ENCODE data around the gene LTBR. TPM values are rescaled to one million over a fixed set of nuclear protein-coding genes. Genes with fewer than 3 reads are reported as not detected.

Gene LTBR
- polyA plus RNA-seq, 1 donor from 2014 or later = not detected

- no peaks in the 10 kb centered on the region for H3K9me2 ChIP-seq (ENCODE audit: insufficient read depth, low read length)
- H4K20me1 ChIP-seq (ENCODE audit: insufficient read depth) = no peaks in the 10 kb centered on the region
- H2AFZ ChIP-seq (ENCODE audit: low read depth, low read length) = no peak overlapping the region
- TF ChIP-seq SMC3 (conservative IDR thresholded peaks at IDR 0.05; ENCODE audit: poor library complexity) = no peak
- TF ChIP-seq RAD21 (conservative IDR thresholded peaks at IDR 0.05) = no peak
- TF ChIP-seq REST (IDR thresholded peaks at IDR 0.05; ENCODE audit: borderline replicate concordance) = no peak
- TF ChIP-seq MXI1 (conservative IDR thresholded peaks at IDR 0.05; ENCODE audit: poor library complexity, severe bottlenecking) = no peak
- no peak for TF ChIP-seq EZH2 (IDR thresholded peaks at IDR 0.05; ENCODE audit: borderline replicate concordance, insufficient read depth, low read length, poor library complexity, severe bottlenecking)
- TF ChIP-seq EP300 (conservative IDR thresholded peaks at IDR 0.05; ENCODE audit: poor library complexity, severe bottlenecking) = no peak
- TF ChIP-seq POLR2AphosphoS5 (IDR thresholded peaks at IDR 0.05) = no peak
- TF ChIP-seq TAF1 (IDR thresholded peaks at IDR 0.05; ENCODE audit: low read depth) = no peak
- no peak for TF ChIP-seq CTCF (IDR thresholded peaks at IDR 0.05; ENCODE audit: poor library complexity, severe bottlenecking)
- H3K36me3 ChIP-seq (ENCODE audit: insufficient read depth, low read length) = no peaks in the 10 kb centered on the region
- no peaks in the 10 kb centered on the region for H3K27me3 ChIP-seq (ENCODE audit: insufficient read depth, low read depth, low read length)
- no peaks in the 10 kb centered on the region for H3F3A ChIP-seq (ENCODE audit: insufficient read depth, low read length, poor library complexity, severe bottlenecking)
- no peaks in the 10 kb centered on the region for H3K79me2 ChIP-seq (replicated peaks; ENCODE audit: insufficient read depth, low read length)
- no peak overlapping the region for H3K4me3 ChIP-seq (ENCODE audit: low read length)
- H3K9ac ChIP-seq (ENCODE audit: low read length) = no peak overlapping the region
- no peak overlapping the region for H3K4me2 ChIP-seq (ENCODE audit: low read length)
- H3K27ac ChIP-seq (ENCODE audit: low read length) = no peak overlapping the region
- no peaks in the 10 kb centered on the region for H3K9me3 ChIP-seq (ENCODE audit: low read length)
Observed at GRCh38 chr12:6356374-6356820, 27.6 kb upstream of the LTBR start.

- Histone ChIP-seq H3K4me2 (ENCODE audit: low read length) (no peak overlapping the region), H3K9ac (ENCODE audit: low read length) (no peak overlapping the region), H3K79me2 (replicated peaks; ENCODE audit: insufficient read depth, low read length) (no peaks in the 10 kb centered on the region)
Observed at GRCh38 chr12:6358881-6359280, 25.1 kb upstream of the LTBR start.

More at GRCh38 chr12:6358881-6359280, 25.1 kb upstream of the LTBR start:
- no peak overlapping the region for H2AFZ ChIP-seq (ENCODE audit: low read depth, low read length)
- no peaks in the 10 kb centered on the region for H3K27me3 ChIP-seq (ENCODE audit: insufficient read depth, low read depth, low read length)
- H4K20me1 ChIP-seq (ENCODE audit: insufficient read depth) = no peaks in the 10 kb centered on the region
- no peak overlapping the region for H3K27ac ChIP-seq (ENCODE audit: low read length)
- no peak overlapping the region for H3K4me3 ChIP-seq (ENCODE audit: low read length)
- no peaks in the 10 kb centered on the region for H3K36me3 ChIP-seq (ENCODE audit: insufficient read depth, low read length)
- TF ChIP-seq TAF1 (IDR thresholded peaks at IDR 0.05; ENCODE audit: low read depth) (no peak), REST (IDR thresholded peaks at IDR 0.05; ENCODE audit: borderline replicate concordance) (no peak), EZH2 (IDR thresholded peaks at IDR 0.05; ENCODE audit: borderline replicate concordance, insufficient read depth, low read length, poor library complexity, severe bottlenecking) (no peak), EP300 (conservative IDR thresholded peaks at IDR 0.05; ENCODE audit: poor library complexity, severe bottlenecking) (no peak), RAD21 (conservative IDR thresholded peaks at IDR 0.05) (no peak), SMC3 (conservative IDR thresholded peaks at IDR 0.05; ENCODE audit: poor library complexity) (no peak), CTCF (IDR thresholded peaks at IDR 0.05; ENCODE audit: poor library complexity, severe bottlenecking) (no peak), MXI1 (conservative IDR thresholded peaks at IDR 0.05; ENCODE audit: poor library complexity, severe bottlenecking) (no peak), POLR2AphosphoS5 (IDR thresholded peaks at IDR 0.05) (no peak)
- H3K9me3 ChIP-seq (ENCODE audit: low read length) = no peaks in the 10 kb centered on the region
- no peaks in the 10 kb centered on the region for H3K9me2 ChIP-seq (ENCODE audit: insufficient read depth, low read length)
- no peaks in the 10 kb centered on the region for H3F3A ChIP-seq (ENCODE audit: insufficient read depth, low read length, poor library complexity, severe bottlenecking)
